GM19351 (cell line): ENCODE measurements around the gene KIF3B.
"Not testable (repeated sequence)": the region's sequence is repeated elsewhere in the genome, so short reads cannot be mapped to it uniquely, and the experiment has no call there.

Source experiments
- ATAC-seq: cut with Tn5 transposase; IDR thresholded peaks from one replicate; pipeline ENCODE4 v1.9.1; 2021; ENCODE audit warnings: mild to moderate bottlenecking, moderate library complexity; ENCODE audit not compliant: unreplicated experiment

The KIF3B gene

GRCh38 chr20:32382102-32382950, 104.9 kb downstream of the KIF3B start:
- no peak for ATAC-seq

- ATAC-seq, result not testable (repeated sequence)
These were observed 106.0 kb downstream of the KIF3B start for GRCh38 chr20:32383441-32383840.
